Neural cell (in vitro differentiated cells): ENCODE results near the gene GATAD2A. TPM values are rescaled to one million over a fixed set of nuclear protein-coding genes. Genes with fewer than 3 reads are reported as not detected.

ENCODE experiments used
- H2AFZ ChIP-seq: fragments of 200-600, 300-800 bp; sonication (generic), shearing (Covaris generic); 2 replicates; pipeline ENCODE4 v1.6.0; 2014; ENCODE audit warnings: low read depth, mild to moderate bottlenecking, antibody characterized with exemption, low read length, moderate library complexity
- H3F3A ChIP-seq: fragments of 200-600 bp; shearing (Covaris generic); 2 replicates; pipeline ENCODE4 v1.6.1; 2016; ENCODE audit warnings: mild to moderate bottlenecking, moderate library complexity, mixed read lengths, antibody characterized with exemption, low read length; ENCODE audit not compliant: insufficient read depth, poor library complexity, severe bottlenecking
- H3K27ac ChIP-seq: fragments of 200-600, 300-800 bp; sonication (generic), shearing (Covaris generic); 2 replicates; pipeline ENCODE4 v1.5.1; 2014; ENCODE audit warnings: mild to moderate bottlenecking, low read length, moderate library complexity
- H3K27me3 ChIP-seq: fragments of 300-800, 200-600 bp; sonication (generic), shearing (Covaris generic); 2 replicates; pipeline ENCODE4 v1.6.0; 2014; ENCODE audit warnings: mild to moderate bottlenecking, low read depth, low read length, moderate library complexity; ENCODE audit not compliant: insufficient read depth
- H3K36me3 ChIP-seq: fragments of 300-800, 200-600 bp; sonication (generic), shearing (Covaris generic); 2 replicates; pipeline ENCODE4 v1.5.1; 2014; ENCODE audit warnings: mild to moderate bottlenecking, antibody characterized with exemption, low read length, moderate library complexity; ENCODE audit not compliant: insufficient read depth
- H3K4me2 ChIP-seq: fragments of 300-800, 200-600 bp; sonication (generic), shearing (Covaris generic); 2 replicates; pipeline ENCODE4 v1.6.0; 2014; ENCODE audit warnings: mild to moderate bottlenecking, low read length
- H3K4me3 ChIP-seq: fragments of 300-800, 200-600 bp; sonication (generic), shearing (Covaris generic); 2 replicates; pipeline ENCODE4 v1.5.1; 2014; ENCODE audit warnings: mild to moderate bottlenecking, low read length, moderate library complexity
- H3K79me2 ChIP-seq: fragments of 200-600 bp; shearing (Covaris generic); replicated peaks from 2 replicates; pipeline ENCODE4 v1.6.0; 2014; ENCODE audit warnings: mild to moderate bottlenecking, low read length, moderate library complexity; ENCODE audit not compliant: insufficient read depth
- H3K9ac ChIP-seq: fragments of 300-800, 200-600 bp; sonication (generic), shearing (Covaris generic); 2 replicates; pipeline ENCODE4 v1.6.1; 2016; ENCODE audit warnings: mild to moderate bottlenecking, low read length, mixed read lengths
- H3K9me2 ChIP-seq: fragments of 200-600 bp; shearing (Covaris generic); 2 replicates; pipeline ENCODE4 v1.6.1; 2016; ENCODE audit warnings: mild to moderate bottlenecking, low read length, mixed read lengths; ENCODE audit not compliant: insufficient read depth
- H3K9me3 ChIP-seq: fragments of 200-600, 300-800 bp; sonication (generic), shearing (Covaris generic); 2 replicates; pipeline ENCODE4 v1.6.1; 2016; ENCODE audit warnings: mild to moderate bottlenecking, mixed run types, low read length, moderate library complexity, mixed read lengths
- H4K20me1 ChIP-seq: fragments of 200-600 bp; shearing (Covaris generic); 2 replicates; pipeline ENCODE4 v1.6.1; 2016; ENCODE audit warnings: mild to moderate bottlenecking, mixed run types; ENCODE audit not compliant: insufficient read depth
- EP300 ChIP-seq: fragments of 450-650 bp; conservative IDR thresholded peaks from 2 replicates; pipeline ENCODE4 v1.6.1; 2014; ENCODE audit warnings: antibody characterized with exemption, mild to moderate bottlenecking, moderate library complexity; ENCODE audit not compliant: poor library complexity, severe bottlenecking
- EZH2 ChIP-seq: fragments of 200-600, 300-800 bp; shearing (Covaris generic), sonication (generic); IDR thresholded peaks from 2 replicates; pipeline ENCODE4 v1.6.1; 2014; ENCODE audit warnings: antibody characterized with exemption, low read length, borderline replicate concordance, mild to moderate bottlenecking; ENCODE audit not compliant: insufficient read depth, poor library complexity, severe bottlenecking
- MXI1 ChIP-seq: fragments of 450-650 bp; conservative IDR thresholded peaks from 2 replicates; pipeline ENCODE4 v1.6.1; 2014; ENCODE audit warnings: antibody characterized with exemption, mild to moderate bottlenecking; ENCODE audit not compliant: poor library complexity, severe bottlenecking
- POLR2AphosphoS5 ChIP-seq: IDR thresholded peaks from 2 replicates; pipeline ENCODE4 v1.6.1; 2012
- RAD21 ChIP-seq: fragments of 450-650 bp; conservative IDR thresholded peaks from 2 replicates; pipeline ENCODE4 v1.6.1; 2014; ENCODE audit warnings: antibody characterized with exemption, mild to moderate bottlenecking, moderate library complexity
- SMC3 ChIP-seq: fragments of 450-650 bp; conservative IDR thresholded peaks from 2 replicates; pipeline ENCODE4 v1.6.1; 2014; ENCODE audit warnings: antibody characterized with exemption, mild to moderate bottlenecking, moderate library complexity; ENCODE audit not compliant: poor library complexity
- TAF1 ChIP-seq: IDR thresholded peaks from 2 replicates; pipeline ENCODE4 v1.6.1; 2012; ENCODE audit warnings: low read depth
- polyA plus RNA-seq: library from polyadenylated mRNA; depleted of rRNA; stranded (reverse); fragments of >200 nt; gene quantifications from 2 replicates; pipeline ENCODE4 v1.2.3, GENCODE V29; 2014
- TF ChIP-seq, protein P1 (sequence below): fragments of 450-650 bp; IDR thresholded peaks from 2 replicates; pipeline ENCODE4 v1.5.1; 2014; ENCODE audit warnings: antibody characterized with exemption, mild to moderate bottlenecking, moderate library complexity; ENCODE audit not compliant: poor library complexity, severe bottlenecking
- TF ChIP-seq, protein P2 (sequence below): IDR thresholded peaks from 2 replicates; pipeline ENCODE4 v1.6.1; 2012; ENCODE audit warnings: borderline replicate concordance

GATAD2A gene
- polyA plus RNA-seq, 1 donor from 2014 or later, result 13.9 TPM

DNA sequence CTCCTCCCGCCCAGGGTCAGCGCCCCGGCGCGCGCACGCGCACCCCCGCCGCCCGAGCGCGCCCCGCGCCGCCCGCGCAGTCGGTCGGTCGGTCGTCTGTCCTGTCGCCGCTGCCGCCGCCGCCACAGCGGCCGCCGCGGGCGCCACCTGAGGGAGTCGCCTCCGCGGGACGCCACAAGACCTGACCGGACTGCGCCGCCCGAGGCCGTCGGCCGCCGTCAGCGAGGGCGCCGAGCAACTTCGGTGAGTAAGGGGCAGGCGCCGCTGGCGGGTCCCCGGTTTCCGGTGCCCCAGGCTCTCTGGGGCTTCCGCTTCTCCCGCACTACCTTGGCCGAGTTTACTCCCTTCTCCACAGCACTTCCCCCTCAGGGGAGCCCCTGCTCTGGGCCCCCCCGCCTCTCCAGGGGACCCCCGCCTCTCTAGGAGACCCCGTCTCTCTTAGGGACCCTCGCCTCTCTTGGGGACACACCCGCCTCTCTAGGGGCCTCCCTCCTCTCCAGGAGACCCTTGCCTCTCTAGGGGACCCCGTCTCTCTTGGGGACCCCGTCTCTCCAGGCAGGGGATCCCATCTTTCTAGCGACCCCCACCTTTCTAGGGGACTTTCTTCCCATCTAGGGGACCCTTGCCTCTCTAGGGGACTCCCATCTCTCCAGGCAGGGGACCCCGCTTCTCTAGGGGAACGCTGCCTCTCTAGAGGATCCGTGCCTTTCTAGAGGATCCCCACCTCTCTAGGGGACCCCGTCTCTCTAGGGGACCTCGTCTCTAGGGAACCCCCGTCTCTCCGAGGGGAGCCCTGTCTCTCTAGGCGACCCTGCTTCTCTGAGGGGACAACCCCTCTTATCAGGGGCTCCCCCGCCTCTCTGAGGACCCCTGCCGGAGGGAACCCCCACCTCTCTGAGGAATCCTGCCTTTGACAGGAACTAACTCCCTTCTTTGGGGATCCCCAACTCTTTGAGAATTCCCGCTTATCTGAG lies 19.3 kb upstream of the GATAD2A start:
- TF ChIP-seq, protein P1, sequence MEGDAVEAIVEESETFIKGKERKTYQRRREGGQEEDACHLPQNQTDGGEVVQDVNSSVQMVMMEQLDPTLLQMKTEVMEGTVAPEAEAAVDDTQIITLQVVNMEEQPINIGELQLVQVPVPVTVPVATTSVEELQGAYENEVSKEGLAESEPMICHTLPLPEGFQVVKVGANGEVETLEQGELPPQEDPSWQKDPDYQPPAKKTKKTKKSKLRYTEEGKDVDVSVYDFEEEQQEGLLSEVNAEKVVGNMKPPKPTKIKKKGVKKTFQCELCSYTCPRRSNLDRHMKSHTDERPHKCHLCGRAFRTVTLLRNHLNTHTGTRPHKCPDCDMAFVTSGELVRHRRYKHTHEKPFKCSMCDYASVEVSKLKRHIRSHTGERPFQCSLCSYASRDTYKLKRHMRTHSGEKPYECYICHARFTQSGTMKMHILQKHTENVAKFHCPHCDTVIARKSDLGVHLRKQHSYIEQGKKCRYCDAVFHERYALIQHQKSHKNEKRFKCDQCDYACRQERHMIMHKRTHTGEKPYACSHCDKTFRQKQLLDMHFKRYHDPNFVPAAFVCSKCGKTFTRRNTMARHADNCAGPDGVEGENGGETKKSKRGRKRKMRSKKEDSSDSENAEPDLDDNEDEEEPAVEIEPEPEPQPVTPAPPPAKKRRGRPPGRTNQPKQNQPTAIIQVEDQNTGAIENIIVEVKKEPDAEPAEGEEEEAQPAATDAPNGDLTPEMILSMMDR, result no peak
- TF ChIP-seq RAD21, result peak; percentile 28
- TF ChIP-seq, protein P2, sequence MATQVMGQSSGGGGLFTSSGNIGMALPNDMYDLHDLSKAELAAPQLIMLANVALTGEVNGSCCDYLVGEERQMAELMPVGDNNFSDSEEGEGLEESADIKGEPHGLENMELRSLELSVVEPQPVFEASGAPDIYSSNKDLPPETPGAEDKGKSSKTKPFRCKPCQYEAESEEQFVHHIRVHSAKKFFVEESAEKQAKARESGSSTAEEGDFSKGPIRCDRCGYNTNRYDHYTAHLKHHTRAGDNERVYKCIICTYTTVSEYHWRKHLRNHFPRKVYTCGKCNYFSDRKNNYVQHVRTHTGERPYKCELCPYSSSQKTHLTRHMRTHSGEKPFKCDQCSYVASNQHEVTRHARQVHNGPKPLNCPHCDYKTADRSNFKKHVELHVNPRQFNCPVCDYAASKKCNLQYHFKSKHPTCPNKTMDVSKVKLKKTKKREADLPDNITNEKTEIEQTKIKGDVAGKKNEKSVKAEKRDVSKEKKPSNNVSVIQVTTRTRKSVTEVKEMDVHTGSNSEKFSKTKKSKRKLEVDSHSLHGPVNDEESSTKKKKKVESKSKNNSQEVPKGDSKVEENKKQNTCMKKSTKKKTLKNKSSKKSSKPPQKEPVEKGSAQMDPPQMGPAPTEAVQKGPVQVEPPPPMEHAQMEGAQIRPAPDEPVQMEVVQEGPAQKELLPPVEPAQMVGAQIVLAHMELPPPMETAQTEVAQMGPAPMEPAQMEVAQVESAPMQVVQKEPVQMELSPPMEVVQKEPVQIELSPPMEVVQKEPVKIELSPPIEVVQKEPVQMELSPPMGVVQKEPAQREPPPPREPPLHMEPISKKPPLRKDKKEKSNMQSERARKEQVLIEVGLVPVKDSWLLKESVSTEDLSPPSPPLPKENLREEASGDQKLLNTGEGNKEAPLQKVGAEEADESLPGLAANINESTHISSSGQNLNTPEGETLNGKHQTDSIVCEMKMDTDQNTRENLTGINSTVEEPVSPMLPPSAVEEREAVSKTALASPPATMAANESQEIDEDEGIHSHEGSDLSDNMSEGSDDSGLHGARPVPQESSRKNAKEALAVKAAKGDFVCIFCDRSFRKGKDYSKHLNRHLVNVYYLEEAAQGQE, result no peak
- TF ChIP-seq MXI1, result no peak
- TF ChIP-seq SMC3, result no peak
- Histone ChIP-seq H3K9me2 (no peaks in the 10 kb centered on the region), H3K27ac (no peak overlapping the region), H3K4me3 (peak overlapping the region; percentile 82), H4K20me1 (no peaks in the 10 kb centered on the region), H3K4me2 (peak overlapping the region; percentile 73), H3K27me3 (no peaks in the 10 kb centered on the region), H3K9ac (peak overlapping the region; percentile 64), H3K79me2 (peaks cover 10% of the 10 kb centered on the region), H3F3A (peaks cover 3% of the 10 kb centered on the region), H3K9me3 (no peaks in the 10 kb centered on the region), H3K36me3 (no peaks in the 10 kb centered on the region), H2AFZ (no peak overlapping the region)

DNA sequence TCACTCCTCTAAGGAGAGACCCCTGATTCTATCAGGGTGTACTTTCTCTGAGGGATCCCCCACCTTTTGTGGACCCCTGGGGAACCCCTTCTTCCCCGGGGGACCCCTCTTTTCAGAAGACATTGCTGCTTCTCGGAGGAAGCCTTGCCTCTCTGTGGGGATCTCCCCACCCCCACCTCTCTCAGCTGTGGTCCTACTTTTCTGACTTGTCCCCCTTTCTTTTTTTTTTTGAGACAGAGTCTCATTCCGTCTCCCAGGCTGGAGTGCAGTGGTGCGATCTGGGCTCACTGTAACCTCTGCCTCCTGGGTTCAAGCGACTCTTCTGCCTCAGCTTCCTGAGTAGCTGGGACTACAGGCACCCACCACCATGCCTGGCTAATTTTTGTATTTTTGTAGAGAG lies 18.4 kb upstream of the GATAD2A start:
- Histone ChIP-seq H4K20me1 (no peaks in the 10 kb centered on the region), H3K4me3 (peak overlapping the region; percentile 82), H3K9ac (no peak overlapping the region), H3K36me3 (no peaks in the 10 kb centered on the region), H3K9me2 (no peaks in the 10 kb centered on the region), H3K79me2 (peaks cover 10% of the 10 kb centered on the region), H3K27ac (no peak overlapping the region), H3K4me2 (no peak overlapping the region), H2AFZ (no peak overlapping the region), H3K27me3 (no peaks in the 10 kb centered on the region), H3F3A (peaks cover 3% of the 10 kb centered on the region), H3K9me3 (no peaks in the 10 kb centered on the region)
- TF ChIP-seq EZH2, result no peak
- TF ChIP-seq, protein P2, result no peak
- no peak for TF ChIP-seq POLR2AphosphoS5
- TF ChIP-seq TAF1, result no peak
- TF ChIP-seq, protein P1, result no peak
- TF ChIP-seq MXI1, result no peak
- TF ChIP-seq EP300, result no peak
- TF ChIP-seq SMC3, result no peak
- TF ChIP-seq RAD21, result no peak
